GM12873 (cell line): Measurements from ENCODE around the gene SEPSECS.
A peak's percentile ranks its signal among the peaks of the same experiment; 100 is the strongest.

Experiments
- CTCF ChIP-seq: IDR thresholded peaks from 2 replicates; pipeline ENCODE4 v1.5.1; 2012; ENCODE audit warnings: low read depth, mild to moderate bottlenecking, moderate library complexity, low read length, control low read depth; ENCODE audit not compliant: insufficient read depth; ENCODE audit errors: missing control alignments

The SEPSECS gene

GRCh38 chr4:25180524-25181131, 20.4 kb upstream of the SEPSECS start:
- TF ChIP-seq CTCF, result peak; percentile 73

GRCh38 chr4:25178838-25179261, 18.6 kb upstream of the SEPSECS start:
- TF ChIP-seq CTCF, result no peak

- TF ChIP-seq CTCF, result no peak
These were observed 16.9 kb upstream of the SEPSECS start for GRCh38 chr4:25177147-25177546.

- no peak for TF ChIP-seq CTCF
These were observed 14.4 kb upstream of the SEPSECS start for GRCh38 chr4:25174674-25175073.

- peak; percentile 44 for TF ChIP-seq CTCF
These were observed 13.0 kb upstream of the SEPSECS start for GRCh38 chr4:25172961-25173915.

- no peak for TF ChIP-seq CTCF
These were observed 11.1 kb upstream of the SEPSECS start for GRCh38 chr4:25171201-25171865.

- no peak for TF ChIP-seq CTCF
These were observed 9.2 kb upstream of the SEPSECS start for GRCh38 chr4:25169446-25169845.
